H1 (cell line): Measurements from ENCODE around the gene FMOD. TPM values are rescaled to one million over a fixed set of nuclear protein-coding genes. Genes with fewer than 3 reads are reported as not detected.

ENCODE experiments used
- polyA plus RNA-seq, 7 experiments: library from polyadenylated mRNA; depleted of rRNA in 3 of 7; stranded (reverse) in 5 of 7; unstranded in 2 of 7; fragments of >200 nt in 5 of 7; fragments of 200-250 nt in 2 of 7; gene quantifications; 1 replicate in 5 of 7; 2 replicates in 1 of 7; 4 replicates in 1 of 7; pipeline versions ENCODE4 v1.2.1 to v1.2.3, GENCODE V29; 2011 to 2013; ENCODE audit warnings: missing spikeins in 2 of 7, mixed read lengths in 2 of 7
- small RNA-seq: library from polyadenylated mRNA; stranded (forward); fragments of <200 nt; extraction: miRNeasy Mini kit (QIAGEN cat#:217004); gene quantifications from one replicate; pipeline ENCODE3, GENCODE V24; 2013; ENCODE audit not compliant: insufficient read depth
- total RNA-seq: library from RNA; stranded (reverse); fragmentation: NEBNext Ultra II Directional; extraction: Animal tissue kit (Norgen Biotek cat#: 25700); gene quantifications from 2 replicates; pipeline ENCODE4 v1.2.1, GENCODE V29; 2021

The FMOD gene
- total and polyA plus RNA-seq, 2 of the 8 experiments (the other 6 are each of a cell fraction or from before 2014, with no cell fraction given), result 0.17 to 0.32 TPM

Small RNAs within 50 kb of the gene (small RNA-seq; reads per million reads assigned to genes)
- not detected for gene AL359837.1
- not detected for gene RNU6-487P

Other genes starting within 250 kb of the FMOD start
- gene ADORA1, start 223.4 kb downstream of the FMOD start, total RNA-seq, result 3.3 and 3.5 TPM in 2 replicates
- gene ADORA1, start 223.4 kb downstream of the FMOD start, polyA plus RNA-seq (2011; rRNA removed), result 6.7 and 12.2 TPM in 2 replicates
- not detected in 2 replicates for gene MYBPH, start 175.3 kb downstream of the FMOD start, total RNA-seq
- not detected in 2 replicates for gene MYBPH, start 175.3 kb downstream of the FMOD start, polyA plus RNA-seq (2011; rRNA removed)
- not detected in 2 replicates for gene CHI3L1, start 164.4 kb downstream of the FMOD start, total RNA-seq
- 0.57 and 1.0 TPM in 2 replicates for gene CHI3L1, start 164.4 kb downstream of the FMOD start, polyA plus RNA-seq (2011; rRNA removed)
- gene CHIT1, start 121.4 kb downstream of the FMOD start, total RNA-seq, result not detected in 2 replicates
- not detected in 2 replicates for gene CHIT1, start 121.4 kb downstream of the FMOD start, polyA plus RNA-seq (2011; rRNA removed)
- gene BTG2, start 45.6 kb downstream of the FMOD start, total RNA-seq, result 4.1 and 4.8 TPM in 2 replicates
- gene BTG2, start 45.6 kb downstream of the FMOD start, polyA plus RNA-seq (2011; rRNA removed), result 11.0 and 15.1 TPM in 2 replicates
- 0.13 and 0.19 TPM in 2 replicates for gene PRELP, start 124.7 kb upstream of the FMOD start, total RNA-seq
- gene PRELP, start 124.7 kb upstream of the FMOD start, polyA plus RNA-seq (2011; rRNA removed), result 0.23 and 0.28 TPM in 2 replicates
- gene OPTC, start 143.0 kb upstream of the FMOD start, total RNA-seq, result 0.78 and 1.1 TPM in 2 replicates
- gene OPTC, start 143.0 kb upstream of the FMOD start, polyA plus RNA-seq (2011; rRNA removed), result 2.8 and 4.0 TPM in 2 replicates